H1 (cell line): ENCODE measurements around the gene ENPP7. TPM values are rescaled to one million over a fixed set of nuclear protein-coding genes. Genes with fewer than 3 reads are reported as not detected.
A peak's percentile ranks its signal among the peaks of the same experiment; 100 is the strongest.

Source experiments
- CTCF ChIA-PET: fragments of 300-600 bp; sonication (Branson Sonifier 250); formaldehyde crosslinking; loops from one replicate; lab custom pipeline; 2021; ENCODE audit not compliant: partially characterized antibody; lab: Charles Lee
- POLR2A ChIA-PET: fragments of 300-600 bp; sonication (Branson Sonifier 250); formaldehyde crosslinking; loops from one replicate; lab custom pipeline; 2021; ENCODE audit warnings: inconsistent platforms; ENCODE audit not compliant: partially characterized antibody; lab: Charles Lee
- DNase-seq, 2 experiments: peaks; one replicate each; pipeline versions ENCODE4 v3.0.0 to v3.0.0-alpha.2; 2010 to 2022; ENCODE audit warnings: low spot score in 2 of 2, low read depth in 1 of 2, mixed read lengths in 1 of 2
- FAIRE-seq: peaks from 2 replicates; lab custom pipeline; 2011; peaks lifted over from hg19 to GRCh38; lab: Jason Lieb, UNC
- H2AFZ ChIP-seq: 2 replicates; pipeline ENCODE4 v1.8.1; 2012; ENCODE audit warnings: low read length, inconsistent platforms
- H2AK5ac ChIP-seq: 2 replicates; pipeline ENCODE4 v1.6.1; 2013; ENCODE audit warnings: low read depth, low read length
- H2BK120ac ChIP-seq: replicated peaks from 2 replicates; pipeline ENCODE3; 2013; ENCODE audit warnings: low read depth, low read length, inconsistent platforms
- H2BK12ac ChIP-seq: 2 replicates; pipeline ENCODE4 v1.6.1; 2013; ENCODE audit warnings: low read depth, low read length
- H2BK15ac ChIP-seq: 2 replicates; pipeline ENCODE4 v1.6.1; 2013; ENCODE audit warnings: low read length
- H2BK20ac ChIP-seq: 2 replicates; pipeline ENCODE4 v1.6.1; 2013; ENCODE audit warnings: low read length
- H2BK5ac ChIP-seq: 2 replicates; pipeline ENCODE4 v1.6.1; 2013; ENCODE audit warnings: low read depth, low read length
- H3K14ac ChIP-seq: 2 replicates; pipeline ENCODE4 v1.6.1; 2013; ENCODE audit warnings: inconsistent platforms; ENCODE audit not compliant: insufficient read length
- H3K18ac ChIP-seq: 2 replicates; pipeline ENCODE4 v1.6.1; 2013; ENCODE audit warnings: low read length; ENCODE audit errors: extremely low read depth
- H3K23ac ChIP-seq: 2 replicates; pipeline ENCODE4 v1.6.1; 2013; ENCODE audit warnings: inconsistent platforms; ENCODE audit not compliant: insufficient read length
- H3K23me2 ChIP-seq: 2 replicates; pipeline ENCODE4 v1.6.1; 2013; ENCODE audit warnings: low read depth, low read length
- H3K27ac ChIP-seq: 2 replicates; pipeline ENCODE4 v1.6.1; 2011; ENCODE audit warnings: low read depth, low read length, inconsistent platforms
- H3K27me3 ChIP-seq, 4 experiments: replicated peaks in 1 of 4; 1 replicate in 1 of 4; 2 replicates in 3 of 4; pipeline versions ENCODE4 v1.6.1 to v1.8.1; 2011 to 2013; ENCODE audit warnings: low read length in 3 of 4, mild to moderate bottlenecking in 3 of 4, inconsistent platforms in 2 of 4, mixed read lengths in 2 of 4, moderate library complexity in 1 of 4; ENCODE audit not compliant: control insufficient read depth in 3 of 4, insufficient read depth in 3 of 4; ENCODE audit errors: extremely low read depth in 1 of 4
- H3K36me3 ChIP-seq, 4 experiments: 2 replicates each; pipeline versions ENCODE4 v1.6.1 to v1.8.1; 2011 to 2013; ENCODE audit warnings: mild to moderate bottlenecking in 4 of 4, low read length in 3 of 4, moderate library complexity in 2 of 4, control low read depth in 1 of 4, inconsistent platforms in 1 of 4; ENCODE audit not compliant: insufficient read depth in 4 of 4, control insufficient read depth in 2 of 4
- H3K4ac ChIP-seq: replicated peaks from 2 replicates; pipeline ENCODE3; 2013; ENCODE audit warnings: low read length, low read depth, mixed read lengths, inconsistent platforms; ENCODE audit not compliant: insufficient read length
- H3K4me1 ChIP-seq, 4 experiments: replicated peaks in 1 of 4; 1 replicate in 1 of 4; 2 replicates in 3 of 4; pipeline versions ENCODE4 v1.6.1 to v1.8.1; 2011 to 2013; ENCODE audit warnings: low read length in 3 of 4, inconsistent platforms in 2 of 4, mixed read lengths in 1 of 4; ENCODE audit not compliant: insufficient read depth in 4 of 4, control insufficient read depth in 3 of 4
- H3K4me2 ChIP-seq, 2 experiments: 2 replicates each; pipeline versions ENCODE4 v1.6.1 to v1.8.1; 2011 to 2013; ENCODE audit warnings: low read depth in 2 of 2, low read length in 2 of 2, control low read depth in 1 of 2, inconsistent platforms in 1 of 2, mild to moderate bottlenecking in 1 of 2; ENCODE audit not compliant: insufficient read depth in 1 of 2
- H3K4me3 ChIP-seq, 4 experiments: fragments of 200-600, 300-600 bp in 1 of 4; sonication (generic), shearing (Covaris generic), sonication (Bioruptor Twin) in 1 of 4; 2 replicates each; pipeline versions ENCODE4 v1.5.1 to v1.8.1; 2011 to 2016; ENCODE audit warnings: low read length in 4 of 4, low read depth in 3 of 4, control low read depth in 2 of 4, inconsistent platforms in 2 of 4, mild to moderate bottlenecking in 2 of 4, mixed read lengths in 1 of 4, moderate library complexity in 1 of 4; ENCODE audit not compliant: insufficient read depth in 2 of 4; ENCODE audit errors: extremely low read depth in 1 of 4
- H3K56ac ChIP-seq: replicated peaks from 2 replicates; pipeline ENCODE3; 2013; ENCODE audit warnings: low read depth, mild to moderate bottlenecking, mixed read lengths, low read length, inconsistent platforms; ENCODE audit not compliant: insufficient read length
- H3K79me1 ChIP-seq: 2 replicates; pipeline ENCODE4 v1.6.1; 2013; ENCODE audit warnings: low read depth, low read length, control low read depth
- H3K79me2 ChIP-seq, 2 experiments: 2 replicates each; pipeline versions ENCODE4 v1.6.1 to v1.8.1; 2012 to 2013; ENCODE audit warnings: low read length in 2 of 2, mild to moderate bottlenecking in 2 of 2, inconsistent platforms in 1 of 2; ENCODE audit not compliant: insufficient read depth in 2 of 2, control insufficient read depth in 1 of 2
- H3K9ac ChIP-seq, 4 experiments: replicated peaks in 1 of 4; 1 replicate in 1 of 4; 2 replicates in 3 of 4; pipeline versions ENCODE4 v1.6.1 to v1.8.1; 2011 to 2013; ENCODE audit warnings: low read depth in 3 of 4, low read length in 3 of 4, control low read depth in 2 of 4, mild to moderate bottlenecking in 2 of 4, moderate library complexity in 2 of 4, inconsistent platforms in 1 of 4; ENCODE audit errors: extremely low read depth in 1 of 4
- H3K9me3 ChIP-seq, 2 experiments: 2 replicates each; pipeline versions ENCODE4 v1.6.1 to v1.8.1; 2012 to 2013; ENCODE audit warnings: mild to moderate bottlenecking in 2 of 2, moderate library complexity in 2 of 2, control low read depth in 1 of 2, inconsistent platforms in 1 of 2, low read depth in 1 of 2, low read length in 1 of 2, mixed read lengths in 1 of 2; ENCODE audit not compliant: insufficient read depth in 2 of 2
- H4K20me1 ChIP-seq, 2 experiments: replicated peaks in 1 of 2; 2 replicates each; pipeline versions ENCODE3 to v1.8.1; 2011 to 2013; ENCODE audit warnings: inconsistent platforms in 2 of 2, low read length in 2 of 2, mild to moderate bottlenecking in 1 of 2; ENCODE audit not compliant: insufficient read depth in 2 of 2, control insufficient read depth in 1 of 2
- H4K5ac ChIP-seq: 2 replicates; pipeline ENCODE4 v1.6.1; 2013; ENCODE audit warnings: low read length, low read depth, mixed read lengths, inconsistent platforms; ENCODE audit not compliant: insufficient read length
- H4K8ac ChIP-seq: 2 replicates; pipeline ENCODE4 v1.8.0; 2013; ENCODE audit warnings: mild to moderate bottlenecking, moderate library complexity, low read length, inconsistent platforms; ENCODE audit not compliant: insufficient read depth; ENCODE audit errors: extremely low read depth
- H4K91ac ChIP-seq: replicated peaks from 2 replicates; pipeline ENCODE3; 2013; ENCODE audit warnings: low read length, mixed read lengths, inconsistent platforms; ENCODE audit not compliant: insufficient read length
- GTF2F1 ChIP-seq: IDR thresholded peaks from 2 replicates; pipeline ENCODE4 v1.6.1; 2012; ENCODE audit warnings: low read depth, low read length, improper control_type of control experiment, borderline replicate concordance
- POLR2AphosphoS5 ChIP-seq: IDR thresholded peaks from 2 replicates; pipeline ENCODE4 v1.6.1; 2011; ENCODE audit warnings: low read depth, low read length
- RNF2 ChIP-seq: fragments of 200-900, 300-1000 bp; sonication (generic); IDR thresholded peaks from 2 replicates; pipeline ENCODE4 v1.7.1; 2016; ENCODE audit warnings: borderline replicate concordance, low read depth, mild to moderate bottlenecking, antibody characterized with exemption, low read length; ENCODE audit not compliant: poor library complexity, severe bottlenecking; ENCODE audit errors: missing control alignments
- RXRA ChIP-seq: IDR thresholded peaks from 2 replicates; pipeline ENCODE4 v1.6.1; 2011; ENCODE audit warnings: low read depth, mild to moderate bottlenecking, low read length, moderate library complexity; ENCODE audit not compliant: insufficient read depth
- WGBS, 2 experiments: shearing (Covaris generic) in 1 of 2; methylation state at CpG; one replicate each; pipeline versions ENCODE4 v1.1.6 to v1.1.7; 2013 to 2015; ENCODE audit warnings: low lambda C conversion rate in 2 of 2, mixed read lengths in 2 of 2, inconsistent platforms in 1 of 2, low coverage in 1 of 2, missing lambda C conversion rate in 1 of 2; ENCODE audit not compliant: insufficient replicate concordance in 2 of 2, insufficient coverage in 1 of 2, insufficient read length in 1 of 2; ENCODE audit errors: extremely low coverage in 1 of 2, missing lambda C conversion rate in 1 of 2; 5-methylcytosine and 5-hydroxymethylcytosine counted together
- polyA plus RNA-seq, 7 experiments: library from polyadenylated mRNA; depleted of rRNA in 3 of 7; stranded (reverse) in 5 of 7; unstranded in 2 of 7; fragments of >200 nt in 5 of 7; fragments of 200-250 nt in 2 of 7; gene quantifications; 1 replicate in 5 of 7; 2 replicates in 1 of 7; 4 replicates in 1 of 7; pipeline versions ENCODE4 v1.2.1 to v1.2.3, GENCODE V29; 2011 to 2013; ENCODE audit warnings: missing spikeins in 2 of 7, mixed read lengths in 2 of 7
- total RNA-seq: library from RNA; stranded (reverse); fragmentation: NEBNext Ultra II Directional; extraction: Animal tissue kit (Norgen Biotek cat#: 25700); gene quantifications from 2 replicates; pipeline ENCODE4 v1.2.1, GENCODE V29; 2021

ENPP7 gene
- total and polyA plus RNA-seq, 2 of the 8 experiments (the other 6 are each of a cell fraction or from before 2014, with no cell fraction given), result not detected

GRCh38 chr17:79783891-79784290 lies 53.1 kb downstream of the ENPP7 start:
- DNase-seq, result no peak
- H3K79me1 ChIP-seq, result peaks cover 34% of the 10 kb centered on the region
- H3K79me2 ChIP-seq, result peaks cover 0 to 28% of the 10 kb centered on the region in 2 experiments; a peak in 2 of 4 replicates
- H4K8ac ChIP-seq, result peak overlapping the region; percentile 60
- ChIA-PET POLR2A (interaction anchor here (1.0 to 4.2 kb wide), 8 partner anchors 15 to 233 kb away, joined by 3 to 18 read pairs (median 4); no protein-coding TSS in a partner anchor), CTCF (interaction anchor here (0.8 to 1.8 kb wide), 7 partner anchors 8 to 133 kb away, joined by 3 to 9 read pairs (median 3); no protein-coding TSS in a partner anchor)
- no peaks in the 10 kb centered on the region for H3K9me3 ChIP-seq
- H3K4ac ChIP-seq, result no peak overlapping the region
- H3K27ac ChIP-seq, result no peak overlapping the region
- no peak overlapping the region for H3K23ac ChIP-seq
- 92% methylated on average over 13 of the region's 18 CpGs; no CpG with 5 or more reads in 1 of the 2 experiments for WGBS, 2 experiments
- H3K36me3 ChIP-seq, result peaks cover 25 to 66% (median 47%) of the 10 kb centered on the region in 4 experiments; a peak in 7 of 8 replicates
- H2BK20ac ChIP-seq, result no peak overlapping the region
- FAIRE-seq, result no peak
- no peak overlapping the region for H3K9ac ChIP-seq
- H2AFZ ChIP-seq, result no peak overlapping the region
- no peak overlapping the region for H2BK5ac ChIP-seq
- H2BK120ac ChIP-seq, result no peak overlapping the region
- no peak overlapping the region for H2BK12ac ChIP-seq
- no peak overlapping the region for H3K14ac ChIP-seq
- no peak overlapping the region for H2BK15ac ChIP-seq
- no peak overlapping the region for H2AK5ac ChIP-seq
- H3K56ac ChIP-seq, result no peak overlapping the region
- H4K20me1 ChIP-seq, result peaks cover 43 to 60% of the 10 kb centered on the region in 2 experiments
- no peak overlapping the region for H3K4me2 ChIP-seq
- no peak overlapping the region for H3K4me3 ChIP-seq
- TF ChIP-seq RNF2, result no peak
- TF ChIP-seq GTF2F1, result no peak
- TF ChIP-seq POLR2AphosphoS5, result 0 out of 2 replicates have a peak, but pooled peaks have one; percentile 3
- TF ChIP-seq RXRA, result no peak
- no peak overlapping the region for H4K91ac ChIP-seq
- H3K18ac ChIP-seq, result no peak overlapping the region
- H3K23me2 ChIP-seq, result peaks cover 6% of the 10 kb centered on the region
- peaks cover 0 to 8% (median 6%) of the 10 kb centered on the region in 4 experiments; a peak in 4 of 7 replicates for H3K27me3 ChIP-seq
- no peak overlapping the region for H4K5ac ChIP-seq
- H3K4me1 ChIP-seq, result peaks cover 3 to 34% (median 19%) of the 10 kb centered on the region in 4 experiments
